GM12878 (cell line): Measurements from ENCODE around the gene OTOA. TPM values are rescaled to one million over a fixed set of nuclear protein-coding genes. Genes with fewer than 3 reads are reported as not detected.

Experiments
- ATAC-seq: fragments of 200-7000 bp; cut with Tn5 transposase; 3 replicates; pipeline ENCODE4 v1.9.1; 2020; ENCODE audit warnings: mild to moderate bottlenecking, moderate library complexity
- BruUV-seq: library from RNA; stranded (reverse); fragments of 400-500 nt; replicated peaks from 2 replicates; lab custom pipeline; 2021; lab: Mats Ljungman, UMichigan
- CTCF ChIA-PET: fragments of 300-600 bp; sonication (Branson Sonifier 250); formaldehyde crosslinking; extraction: SDS; loops from one replicate; lab custom pipeline; 2021; ENCODE audit warnings: inconsistent platforms; lab: Yijun Ruan, JAX
- POLR2A ChIA-PET: fragments of 350-600 bp; formaldehyde crosslinking; extraction: SDS; loops from one replicate; lab custom pipeline; 2021; ENCODE audit warnings: inconsistent platforms; lab: Charles Lee
- RAD21 ChIA-PET: fragments of 300-600 bp; sonication (Branson Sonifier 250); formaldehyde crosslinking; loops from one replicate; lab custom pipeline; 2023; ENCODE audit warnings: antibody characterized with exemption; ENCODE audit not compliant: unreplicated experiment; lab: Charles Lee
- SMC1A ChIA-PET: fragments of 300-600 bp; sonication (Branson Sonifier 250); formaldehyde crosslinking; loops from one replicate; lab custom pipeline; 2023; ENCODE audit not compliant: unreplicated experiment, uncharacterized antibody; lab: Charles Lee
- DNase-seq: peaks from one replicate; pipeline ENCODE4 v3.0.0-alpha.2; 2011; ENCODE audit warnings: low read depth, low spot score
- FAIRE-seq: peaks from 3 replicates; lab custom pipeline; 2011; peaks lifted over from hg19 to GRCh38; lab: Jason Lieb, UNC
- H2AFZ ChIP-seq: 2 replicates; pipeline ENCODE4 v1.6.0; 2011; ENCODE audit warnings: low read depth, low read length, control low read depth; ENCODE audit not compliant: control insufficient read depth
- H3K27ac ChIP-seq: 2 replicates; pipeline ENCODE4 v1.5.1; 2011; ENCODE audit warnings: control low read depth; ENCODE audit not compliant: control insufficient read depth, insufficient read depth
- H3K27me3 ChIP-seq, 2 experiments: replicated peaks in 1 of 2; 2 replicates each; pipeline versions ENCODE4 v1.6.0 to v1.6.1; 2011; ENCODE audit warnings: low read length in 1 of 2; ENCODE audit not compliant: control insufficient read depth in 2 of 2, insufficient read depth in 2 of 2
- H3K36me3 ChIP-seq, 2 experiments: 2 replicates each; pipeline ENCODE4 v1.5.1; 2011; ENCODE audit warnings: low read length in 1 of 2; ENCODE audit not compliant: control insufficient read depth in 2 of 2, insufficient read depth in 2 of 2
- H3K4me1 ChIP-seq: 2 replicates; pipeline ENCODE4 v1.6.1; 2011; ENCODE audit warnings: mild to moderate bottlenecking, low read length, moderate library complexity, mixed read lengths; ENCODE audit not compliant: control insufficient read depth, insufficient read depth
- H3K4me2 ChIP-seq: 2 replicates; pipeline ENCODE4 v1.6.0; 2011; ENCODE audit warnings: control low read depth; ENCODE audit not compliant: control insufficient read depth, insufficient read depth
- H3K4me3 ChIP-seq: fragments of 200-600 bp; sonication (generic); 2 replicates; pipeline ENCODE4 v1.5.1; 2016
- H3K79me2 ChIP-seq: 2 replicates; pipeline ENCODE4 v1.6.0; 2011; ENCODE audit warnings: low read length; ENCODE audit not compliant: control insufficient read depth, insufficient read depth
- H3K9ac ChIP-seq: 2 replicates; pipeline ENCODE4 v1.8.0; 2011; ENCODE audit warnings: low read length, control low read depth, mixed read lengths; ENCODE audit not compliant: control insufficient read depth, insufficient read depth
- H3K9me3 ChIP-seq: replicated peaks from 3 replicates; pipeline ENCODE4 v1.5.1; 2011; ENCODE audit warnings: mild to moderate bottlenecking, low read length; ENCODE audit not compliant: control insufficient read depth, insufficient read depth
- H4K20me1 ChIP-seq: 2 replicates; pipeline ENCODE4 v1.6.0; 2011; ENCODE audit not compliant: control insufficient read depth, insufficient read depth
- CEBPB ChIP-seq, 2 experiments: fragments of 150-350 bp in 1 of 2; IDR thresholded peaks; 2 replicates each; pipeline ENCODE4 v1.6.1; 2012 to 2014; ENCODE audit warnings: low read depth in 2 of 2, low read length in 2 of 2, borderline replicate concordance in 1 of 2, inconsistent platforms in 1 of 2
- GATAD2B ChIP-seq: fragments of 450-650 bp; conservative IDR thresholded peaks from 2 replicates; pipeline ENCODE4 v1.6.1; 2017; ENCODE audit warnings: low read depth, mild to moderate bottlenecking, moderate library complexity
- HCFC1 ChIP-seq: fragments of 150-350 bp; IDR thresholded peaks from 2 replicates; pipeline ENCODE4 v1.6.1; 2014; ENCODE audit warnings: low read length
- IKZF1 ChIP-seq: fragments of 450-650 bp; conservative IDR thresholded peaks from 2 replicates; pipeline ENCODE4 v1.6.1; 2017; ENCODE audit warnings: antibody characterized with exemption, mild to moderate bottlenecking
- IKZF2 ChIP-seq, 2 experiments: fragments of 450-650 bp; IDR thresholded peaks; 2 replicates each; pipeline ENCODE4 v1.6.1; 2017; ENCODE audit warnings: mild to moderate bottlenecking in 2 of 2, moderate library complexity in 2 of 2
- NR2F1 ChIP-seq: fragments of 450-650 bp; conservative IDR thresholded peaks from 2 replicates; pipeline ENCODE4 v1.6.1; 2017; ENCODE audit warnings: mild to moderate bottlenecking
- SIN3A ChIP-seq: IDR thresholded peaks from 2 replicates; pipeline ENCODE4 v1.6.1; 2012; ENCODE audit warnings: low read depth, low read length, improper control_type of control experiment
- SREBF2 ChIP-seq: IDR thresholded peaks from 2 replicates; pipeline ENCODE4 v1.6.1; 2012; ENCODE audit warnings: mild to moderate bottlenecking, low read length
- WGBS: methylation state at CpG from one replicate; pipeline ENCODE4 v1.1.6; 2016; ENCODE audit warnings: low lambda C conversion rate; ENCODE audit not compliant: insufficient replicate concordance, insufficient coverage; ENCODE audit errors: missing lambda C conversion rate; 5-methylcytosine and 5-hydroxymethylcytosine counted together
- in situ Hi-C: fragments of 300-500 bp; cut with MboI; formaldehyde crosslinking; loops from 9 replicates; pipeline ENCODE4 v1.14.3; 2018; ENCODE audit warnings: mixed read lengths
- intact Hi-C: fragments of 100-400 bp; cut with micrococcal nuclease; formaldehyde crosslinking; loops from one replicate; pipeline ENCODE4 v1.14.2; 2022; ENCODE audit not compliant: unreplicated experiment
- polyA plus RNA-seq, 11 experiments: library from polyadenylated mRNA; depleted of rRNA in 4 of 11; unstranded in 6 of 11; stranded (reverse) in 5 of 11; fragments of >200 nt; fragmentation: Nextera tagmentation in 4 of 11; fragmentation: Illumina TruSeq in 1 of 11; extraction: Ambion mirVana in 4 of 11; extraction: Trizol in 1 of 11; gene quantifications; 1 replicate in 1 of 11; 2 replicates in 10 of 11; pipeline versions ENCODE4 v1.2.1 to v1.2.3, GENCODE V29; 2011 to 2016; ENCODE audit warnings: inconsistent platforms in 2 of 11, missing spikeins in 2 of 11, low read depth in 1 of 11
- total RNA-seq, 4 experiments: library from RNA; depleted of rRNA in 3 of 4; stranded (reverse); fragments of >200 nt in 3 of 4; fragmentation: Illumina TruSeq in 1 of 4; extraction: Trizol in 1 of 4; gene quantifications; 2 replicates each; pipeline versions ENCODE4 v1.2.1 to v1.2.3, GENCODE V29; 2013 to 2021
- TF ChIP-seq, protein P1 (sequence below): fragments of 150-350 bp; IDR thresholded peaks from 2 replicates; pipeline ENCODE4 v1.6.1; 2016; ENCODE audit warnings: low read depth, low read length
- TF ChIP-seq, protein P2 (sequence below): fragments of 450-650 bp; formaldehyde crosslinking; IDR thresholded peaks from 2 replicates; pipeline ENCODE4 v1.4.0; 2020; ENCODE audit warnings: mild to moderate bottlenecking, moderate library complexity
- TF ChIP-seq, protein P3 (sequence below), 3 experiments: IDR thresholded peaks in 2 of 3; conservative IDR thresholded peaks in 1 of 3; 2 replicates each; pipeline ENCODE4 v1.5.1; 2011; ENCODE audit warnings: low read depth in 3 of 3, low read length in 3 of 3, mild to moderate bottlenecking in 3 of 3, control low read depth in 2 of 3, moderate library complexity in 2 of 3, inconsistent platforms in 1 of 3, mixed read lengths in 1 of 3; ENCODE audit not compliant: control insufficient read depth in 2 of 3, insufficient read depth in 1 of 3; ENCODE audit errors: extremely low read depth in 1 of 3
- TF ChIP-seq, protein P4 (sequence below): fragments of 450-650 bp; IDR thresholded peaks from 2 replicates; pipeline ENCODE4 v1.6.1; 2018; ENCODE audit warnings: borderline replicate concordance, mild to moderate bottlenecking; ENCODE audit not compliant: partially characterized antibody

OTOA gene
- total and polyA plus RNA-seq, 10 of the 15 experiments (the other 5 are each of a cell fraction or from before 2014, with no cell fraction given), result 0.33 to 1.5 (median 0.61) TPM

DNA sequence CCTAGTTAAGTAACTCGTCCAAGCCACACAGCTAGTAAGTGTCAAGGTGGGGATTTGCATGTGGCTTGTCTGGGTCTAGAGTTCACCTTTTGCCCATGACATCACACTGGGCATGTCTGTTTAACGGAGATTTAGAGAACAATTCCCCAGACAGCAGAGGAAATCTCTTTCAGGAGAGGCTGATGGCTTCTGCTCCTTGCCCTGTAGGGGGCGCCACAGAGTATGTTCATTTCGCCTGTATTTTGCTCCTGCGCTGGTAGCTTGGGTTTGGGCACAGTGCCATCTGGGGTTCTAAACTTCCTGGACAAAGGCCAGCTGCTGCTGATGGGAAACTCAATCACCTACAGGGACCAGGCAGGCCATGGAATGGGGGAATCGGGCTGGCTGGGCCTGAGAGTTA, 20.4 kb downstream of the OTOA start:
- no peaks in the 10 kb centered on the region for H3K79me2 ChIP-seq
- no peak overlapping the region for H3K9ac ChIP-seq
- in situ Hi-C loops (no loop called here), intact Hi-C loops (no loop called here)
- no peaks in the 10 kb centered on the region; the same call in 2 of the 3 replicates for H3K9me3 ChIP-seq
- H3K27ac ChIP-seq, result no peak overlapping the region
- ChIA-PET CTCF (interaction anchor here (0.8 to 3.7 kb wide), 10 partner anchors 10 to 121 kb away, joined by 3 to 19 read pairs (median 5); no protein-coding TSS in a partner anchor), RAD21 (interaction anchor here (0.7 to 2.2 kb wide), 2 partner anchors 21 to 27 kb away, joined by 3 to 7 read pairs; no protein-coding TSS in a partner anchor), POLR2A (interaction anchor here (1.4 kb wide), 1 partner anchor 14 kb away, joined by 3 read pairs; no protein-coding TSS in a partner anchor), SMC1A (interaction anchor here (1.2 to 1.7 kb wide), 2 partner anchors 14 to 17 kb away, joined by 3 to 4 read pairs; no protein-coding TSS in a partner anchor)
- ATAC-seq (peak; percentile 87), FAIRE-seq (no peak), DNase-seq (no peak)
- no peak overlapping the region for H3K4me2 ChIP-seq
- H4K20me1 ChIP-seq, result no peaks in the 10 kb centered on the region
- no peaks in the 10 kb centered on the region for H3K36me3 ChIP-seq
- no peak overlapping the region for H3K4me3 ChIP-seq
- H3K27me3 ChIP-seq, result no peaks in the 10 kb centered on the region
- WGBS, result 23% methylated on average over 6 of the region's 6 CpGs
- H2AFZ ChIP-seq, result no peak overlapping the region
- no peaks in the 10 kb centered on the region for H3K4me1 ChIP-seq
- BruUV-seq, result no TSS peak
- TF ChIP-seq, protein P1, sequence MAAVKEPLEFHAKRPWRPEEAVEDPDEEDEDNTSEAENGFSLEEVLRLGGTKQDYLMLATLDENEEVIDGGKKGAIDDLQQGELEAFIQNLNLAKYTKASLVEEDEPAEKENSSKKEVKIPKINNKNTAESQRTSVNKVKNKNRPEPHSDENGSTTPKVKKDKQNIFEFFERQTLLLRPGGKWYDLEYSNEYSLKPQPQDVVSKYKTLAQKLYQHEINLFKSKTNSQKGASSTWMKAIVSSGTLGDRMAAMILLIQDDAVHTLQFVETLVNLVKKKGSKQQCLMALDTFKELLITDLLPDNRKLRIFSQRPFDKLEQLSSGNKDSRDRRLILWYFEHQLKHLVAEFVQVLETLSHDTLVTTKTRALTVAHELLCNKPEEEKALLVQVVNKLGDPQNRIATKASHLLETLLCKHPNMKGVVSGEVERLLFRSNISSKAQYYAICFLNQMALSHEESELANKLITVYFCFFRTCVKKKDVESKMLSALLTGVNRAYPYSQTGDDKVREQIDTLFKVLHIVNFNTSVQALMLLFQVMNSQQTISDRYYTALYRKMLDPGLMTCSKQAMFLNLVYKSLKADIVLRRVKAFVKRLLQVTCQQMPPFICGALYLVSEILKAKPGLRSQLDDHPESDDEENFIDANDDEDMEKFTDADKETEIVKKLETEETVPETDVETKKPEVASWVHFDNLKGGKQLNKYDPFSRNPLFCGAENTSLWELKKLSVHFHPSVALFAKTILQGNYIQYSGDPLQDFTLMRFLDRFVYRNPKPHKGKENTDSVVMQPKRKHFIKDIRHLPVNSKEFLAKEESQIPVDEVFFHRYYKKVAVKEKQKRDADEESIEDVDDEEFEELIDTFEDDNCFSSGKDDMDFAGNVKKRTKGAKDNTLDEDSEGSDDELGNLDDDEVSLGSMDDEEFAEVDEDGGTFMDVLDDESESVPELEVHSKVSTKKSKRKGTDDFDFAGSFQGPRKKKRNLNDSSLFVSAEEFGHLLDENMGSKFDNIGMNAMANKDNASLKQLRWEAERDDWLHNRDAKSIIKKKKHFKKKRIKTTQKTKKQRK, result no peak
- TF ChIP-seq, protein P2, sequence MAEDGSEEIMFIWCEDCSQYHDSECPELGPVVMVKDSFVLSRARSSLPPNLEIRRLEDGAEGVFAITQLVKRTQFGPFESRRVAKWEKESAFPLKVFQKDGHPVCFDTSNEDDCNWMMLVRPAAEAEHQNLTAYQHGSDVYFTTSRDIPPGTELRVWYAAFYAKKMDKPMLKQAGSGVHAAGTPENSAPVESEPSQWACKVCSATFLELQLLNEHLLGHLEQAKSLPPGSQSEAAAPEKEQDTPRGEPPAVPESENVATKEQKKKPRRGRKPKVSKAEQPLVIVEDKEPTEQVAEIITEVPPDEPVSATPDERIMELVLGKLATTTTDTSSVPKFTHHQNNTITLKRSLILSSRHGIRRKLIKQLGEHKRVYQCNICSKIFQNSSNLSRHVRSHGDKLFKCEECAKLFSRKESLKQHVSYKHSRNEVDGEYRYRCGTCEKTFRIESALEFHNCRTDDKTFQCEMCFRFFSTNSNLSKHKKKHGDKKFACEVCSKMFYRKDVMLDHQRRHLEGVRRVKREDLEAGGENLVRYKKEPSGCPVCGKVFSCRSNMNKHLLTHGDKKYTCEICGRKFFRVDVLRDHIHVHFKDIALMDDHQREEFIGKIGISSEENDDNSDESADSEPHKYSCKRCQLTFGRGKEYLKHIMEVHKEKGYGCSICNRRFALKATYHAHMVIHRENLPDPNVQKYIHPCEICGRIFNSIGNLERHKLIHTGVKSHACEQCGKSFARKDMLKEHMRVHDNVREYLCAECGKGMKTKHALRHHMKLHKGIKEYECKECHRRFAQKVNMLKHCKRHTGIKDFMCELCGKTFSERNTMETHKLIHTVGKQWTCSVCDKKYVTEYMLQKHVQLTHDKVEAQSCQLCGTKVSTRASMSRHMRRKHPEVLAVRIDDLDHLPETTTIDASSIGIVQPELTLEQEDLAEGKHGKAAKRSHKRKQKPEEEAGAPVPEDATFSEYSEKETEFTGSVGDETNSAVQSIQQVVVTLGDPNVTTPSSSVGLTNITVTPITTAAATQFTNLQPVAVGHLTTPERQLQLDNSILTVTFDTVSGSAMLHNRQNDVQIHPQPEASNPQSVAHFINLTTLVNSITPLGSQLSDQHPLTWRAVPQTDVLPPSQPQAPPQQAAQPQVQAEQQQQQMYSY (CRISPR knock-in tag), result no peak
- TF ChIP-seq, protein P3, sequence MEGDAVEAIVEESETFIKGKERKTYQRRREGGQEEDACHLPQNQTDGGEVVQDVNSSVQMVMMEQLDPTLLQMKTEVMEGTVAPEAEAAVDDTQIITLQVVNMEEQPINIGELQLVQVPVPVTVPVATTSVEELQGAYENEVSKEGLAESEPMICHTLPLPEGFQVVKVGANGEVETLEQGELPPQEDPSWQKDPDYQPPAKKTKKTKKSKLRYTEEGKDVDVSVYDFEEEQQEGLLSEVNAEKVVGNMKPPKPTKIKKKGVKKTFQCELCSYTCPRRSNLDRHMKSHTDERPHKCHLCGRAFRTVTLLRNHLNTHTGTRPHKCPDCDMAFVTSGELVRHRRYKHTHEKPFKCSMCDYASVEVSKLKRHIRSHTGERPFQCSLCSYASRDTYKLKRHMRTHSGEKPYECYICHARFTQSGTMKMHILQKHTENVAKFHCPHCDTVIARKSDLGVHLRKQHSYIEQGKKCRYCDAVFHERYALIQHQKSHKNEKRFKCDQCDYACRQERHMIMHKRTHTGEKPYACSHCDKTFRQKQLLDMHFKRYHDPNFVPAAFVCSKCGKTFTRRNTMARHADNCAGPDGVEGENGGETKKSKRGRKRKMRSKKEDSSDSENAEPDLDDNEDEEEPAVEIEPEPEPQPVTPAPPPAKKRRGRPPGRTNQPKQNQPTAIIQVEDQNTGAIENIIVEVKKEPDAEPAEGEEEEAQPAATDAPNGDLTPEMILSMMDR (IDR thresholded peaks at IDR 0.05 in 2 of 3, conservative IDR thresholded peaks at IDR 0.05 in 1 of 3; ENCODE audit: control insufficient read depth in 2 of 3, extremely low read depth in 1 of 3, insufficient read depth in 1 of 3, low read depth in 3 of 3, low read length in 3 of 3), result peak; percentile 16 to 62 (median 54); a peak in 5 of 6 replicates
- TF ChIP-seq HCFC1 (no peak), GATAD2B (no peak), CEBPB (IDR thresholded peaks at IDR 0.05; ENCODE audit: borderline replicate concordance in 1 of 2, low read depth in 2 of 2, low read length in 2 of 2) (no peak), SREBF2 (no peak), SIN3A (no peak), IKZF1 (peak; percentile 29; the same call in 1 of the 2 replicates), IKZF2 (IDR thresholded peaks at IDR 0.05) (peak; percentile 9 to 22; a peak in 1 of 4 replicates), NR2F1 (peak; percentile 47; the same call in 1 of the 2 replicates)
- TF ChIP-seq, protein P4, sequence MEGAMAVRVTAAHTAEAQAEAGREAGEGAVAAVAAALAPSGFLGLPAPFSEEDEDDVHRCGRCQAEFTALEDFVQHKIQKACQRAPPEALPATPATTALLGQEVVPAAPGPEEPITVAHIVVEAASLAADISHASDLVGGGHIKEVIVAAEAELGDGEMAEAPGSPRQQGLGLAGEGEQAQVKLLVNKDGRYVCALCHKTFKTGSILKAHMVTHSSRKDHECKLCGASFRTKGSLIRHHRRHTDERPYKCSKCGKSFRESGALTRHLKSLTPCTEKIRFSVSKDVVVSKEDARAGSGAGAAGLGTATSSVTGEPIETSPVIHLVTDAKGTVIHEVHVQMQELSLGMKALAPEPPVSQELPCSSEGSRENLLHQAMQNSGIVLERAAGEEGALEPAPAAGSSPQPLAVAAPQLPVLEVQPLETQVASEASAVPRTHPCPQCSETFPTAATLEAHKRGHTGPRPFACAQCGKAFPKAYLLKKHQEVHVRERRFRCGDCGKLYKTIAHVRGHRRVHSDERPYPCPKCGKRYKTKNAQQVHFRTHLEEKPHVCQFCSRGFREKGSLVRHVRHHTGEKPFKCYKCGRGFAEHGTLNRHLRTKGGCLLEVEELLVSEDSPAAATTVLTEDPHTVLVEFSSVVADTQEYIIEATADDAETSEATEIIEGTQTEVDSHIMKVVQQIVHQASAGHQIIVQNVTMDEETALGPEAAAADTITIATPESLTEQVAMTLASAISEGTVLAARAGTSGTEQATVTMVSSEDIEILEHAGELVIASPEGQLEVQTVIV, result no peak
